GM12865 (cell line): ENCODE data around the gene APOD.
"Not testable (repeated sequence)": the region's sequence is repeated elsewhere in the genome, so short reads cannot be mapped to it uniquely, and the experiment has no call there.

Source experiments
- DNase-seq: peaks from one replicate; pipeline ENCODE4 v3.0.0; 2010; ENCODE audit warnings: low read depth
- H3K4me3 ChIP-seq: 2 replicates; pipeline ENCODE4 v1.5.1; 2011; ENCODE audit warnings: mild to moderate bottlenecking, low read depth, low read length, control low read depth
- TF ChIP-seq, protein P1 (sequence below): IDR thresholded peaks from 2 replicates; pipeline ENCODE4 v1.5.1; 2011; ENCODE audit warnings: low read length, control low read depth, low read depth, inconsistent platforms; ENCODE audit not compliant: insufficient read depth; ENCODE audit errors: missing control alignments

Gene APOD

GRCh38 chr3:195609229-195609628 is 25.5 kb upstream of the APOD start:
- TF ChIP-seq, protein P1, sequence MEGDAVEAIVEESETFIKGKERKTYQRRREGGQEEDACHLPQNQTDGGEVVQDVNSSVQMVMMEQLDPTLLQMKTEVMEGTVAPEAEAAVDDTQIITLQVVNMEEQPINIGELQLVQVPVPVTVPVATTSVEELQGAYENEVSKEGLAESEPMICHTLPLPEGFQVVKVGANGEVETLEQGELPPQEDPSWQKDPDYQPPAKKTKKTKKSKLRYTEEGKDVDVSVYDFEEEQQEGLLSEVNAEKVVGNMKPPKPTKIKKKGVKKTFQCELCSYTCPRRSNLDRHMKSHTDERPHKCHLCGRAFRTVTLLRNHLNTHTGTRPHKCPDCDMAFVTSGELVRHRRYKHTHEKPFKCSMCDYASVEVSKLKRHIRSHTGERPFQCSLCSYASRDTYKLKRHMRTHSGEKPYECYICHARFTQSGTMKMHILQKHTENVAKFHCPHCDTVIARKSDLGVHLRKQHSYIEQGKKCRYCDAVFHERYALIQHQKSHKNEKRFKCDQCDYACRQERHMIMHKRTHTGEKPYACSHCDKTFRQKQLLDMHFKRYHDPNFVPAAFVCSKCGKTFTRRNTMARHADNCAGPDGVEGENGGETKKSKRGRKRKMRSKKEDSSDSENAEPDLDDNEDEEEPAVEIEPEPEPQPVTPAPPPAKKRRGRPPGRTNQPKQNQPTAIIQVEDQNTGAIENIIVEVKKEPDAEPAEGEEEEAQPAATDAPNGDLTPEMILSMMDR, result no peak
- no peak for DNase-seq
- H3K4me3 ChIP-seq, result no peak overlapping the region

- not testable (repeated sequence) for DNase-seq, H3K4me3 ChIP-seq
Observed at GRCh38 chr3:195601785-195602184, 18.0 kb upstream of the APOD start.

DNA sequence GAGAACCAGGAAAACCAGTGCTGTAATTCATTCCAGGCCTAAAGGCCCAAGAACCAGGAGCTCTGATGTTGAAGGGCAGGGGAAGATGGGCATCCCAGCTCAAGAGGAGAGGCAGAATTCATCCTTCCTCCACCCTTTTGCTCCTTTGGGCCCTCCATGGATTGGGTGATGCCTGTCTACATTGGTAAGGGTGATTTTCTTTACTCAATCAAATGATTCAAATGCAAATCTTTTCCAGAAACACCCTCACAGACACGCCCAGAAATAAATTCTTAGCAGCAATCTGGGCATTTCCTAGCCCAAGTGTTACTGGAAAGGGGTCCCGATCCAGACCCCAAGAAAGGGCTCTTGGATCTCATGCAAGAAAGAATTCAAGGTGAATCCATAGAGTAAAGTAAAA is 17.6 kb upstream of the APOD start:
- DNase-seq, result no peak
- TF ChIP-seq, protein P1, result no peak
- no peak overlapping the region for H3K4me3 ChIP-seq

DNA sequence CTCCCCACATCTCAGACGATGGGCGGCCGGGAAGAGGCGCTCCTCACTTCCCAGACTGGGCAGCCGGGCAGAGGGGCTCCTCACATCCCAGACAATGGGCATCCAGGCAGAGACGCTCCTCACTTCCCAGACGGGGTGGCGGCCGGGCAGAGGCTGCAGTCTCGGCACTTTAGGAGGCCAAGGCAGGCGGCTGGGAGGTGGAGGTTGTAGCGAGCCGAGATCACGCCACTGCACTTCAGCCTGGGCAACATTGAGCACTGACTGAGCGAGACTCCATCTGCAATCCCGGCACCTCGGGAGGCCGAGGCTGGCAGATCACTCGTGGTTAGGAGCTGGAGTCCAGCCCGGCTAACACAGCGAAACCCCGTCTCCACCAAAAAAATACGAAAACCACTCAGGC is 16.2 kb upstream of the APOD start:
- DNase-seq, H3K4me3 ChIP-seq: not testable (repeated sequence)

GRCh38 chr3:195599516-195599915 is 15.8 kb upstream of the APOD start:
- H3K4me3 ChIP-seq, DNase-seq: not testable (repeated sequence)

DNA sequence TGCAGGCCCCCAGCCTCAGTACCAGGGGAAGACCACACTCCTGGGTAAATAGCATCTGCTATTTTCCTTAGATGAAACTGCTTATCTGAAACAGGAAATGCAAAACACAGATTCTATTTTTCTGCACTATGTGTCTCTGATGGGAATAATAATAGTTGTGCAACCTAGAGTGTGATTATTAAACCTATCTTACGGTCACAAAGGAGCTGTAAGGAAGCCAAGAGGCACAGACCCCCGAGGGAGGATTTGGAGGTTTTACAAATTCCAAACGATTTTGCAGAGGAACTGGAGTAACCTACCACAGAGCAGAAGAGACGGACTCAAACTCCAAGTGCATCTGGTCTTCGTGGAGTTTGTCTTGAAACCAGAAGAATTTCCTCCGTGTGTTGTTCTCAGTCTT is 14.1 kb upstream of the APOD start:
- TF ChIP-seq, protein P1, result no peak
- no peak for DNase-seq
- H3K4me3 ChIP-seq, result no peak overlapping the region

- no peak for DNase-seq
- TF ChIP-seq, protein P1, result no peak
- H3K4me3 ChIP-seq, result no peak overlapping the region
Observed at GRCh38 chr3:195597229-195597628, 13.5 kb upstream of the APOD start.

GRCh38 chr3:195596765-195597171 is 13.0 kb upstream of the APOD start:
- TF ChIP-seq, protein P1, result no peak
- DNase-seq, result no peak
- no peak overlapping the region for H3K4me3 ChIP-seq
